HG03039 (cell line): Measurements from ENCODE around the gene MPRIP.

Experiments used
- ATAC-seq: cut with Tn5 transposase; IDR thresholded peaks from one replicate; pipeline ENCODE4 v1.9.1; 2021; ENCODE audit warnings: mild to moderate bottlenecking, moderate library complexity; ENCODE audit not compliant: unreplicated experiment

Gene MPRIP

DNA sequence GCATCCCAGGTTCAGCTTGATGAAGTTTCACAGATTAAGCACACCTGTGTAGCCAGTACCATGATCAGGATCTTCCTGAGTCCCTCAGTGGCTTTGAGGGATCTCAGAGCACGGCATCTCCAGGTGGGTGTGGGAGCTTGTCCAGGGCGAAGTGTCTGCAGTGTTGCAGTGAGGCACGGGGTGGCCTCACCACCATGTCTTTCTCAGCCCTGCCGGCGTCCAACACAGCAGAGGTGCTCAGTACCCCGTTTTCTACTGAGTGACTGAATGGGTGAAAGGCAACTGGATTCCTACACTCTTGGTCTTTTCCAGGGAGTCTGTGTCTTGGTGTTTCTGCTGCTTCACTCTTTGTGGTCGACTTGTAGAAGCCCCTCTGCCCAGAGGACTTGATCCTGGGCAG is 63.7 kb downstream of the MPRIP start:
- ATAC-seq: no peak

DNA sequence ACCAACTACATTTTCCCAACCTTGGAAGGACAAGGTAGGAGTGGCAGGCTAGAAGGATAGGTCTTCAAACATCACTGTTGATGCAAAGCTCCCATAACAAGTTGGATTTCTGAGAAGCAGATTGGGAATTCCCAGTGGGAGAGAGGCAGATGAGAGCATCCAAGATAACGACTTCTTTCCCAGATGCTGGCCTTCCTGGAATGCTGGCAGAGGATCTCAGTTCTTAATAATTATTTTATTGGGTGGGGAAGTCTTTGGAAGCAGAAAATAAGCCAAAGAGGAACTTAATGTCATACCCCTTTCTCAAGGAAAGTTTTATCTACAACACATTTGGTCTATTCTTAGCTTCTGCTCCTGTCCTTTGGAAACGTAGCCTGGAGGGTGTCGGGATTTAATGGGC is 64.5 kb downstream of the MPRIP start:
- ATAC-seq: no peak

DNA sequence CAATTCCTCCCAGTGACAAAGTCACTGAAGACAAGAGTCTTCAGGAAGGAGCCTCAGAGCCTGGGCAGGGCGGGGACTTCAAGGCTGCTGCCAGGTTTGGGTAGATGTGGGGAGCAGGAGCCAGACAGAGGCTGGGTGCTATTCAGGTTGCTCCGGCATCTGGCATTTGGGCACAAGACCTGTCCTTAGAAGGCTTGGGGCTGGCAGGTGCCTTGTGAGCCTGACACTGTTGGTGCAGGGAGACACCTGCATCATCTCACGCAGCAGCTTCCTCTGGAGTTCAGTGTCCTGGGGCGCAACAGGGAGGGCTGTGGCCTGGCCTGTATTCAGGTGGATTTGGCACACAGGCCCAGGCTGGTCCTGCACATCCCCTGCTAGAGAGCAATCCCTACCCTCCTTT is 65.0 kb downstream of the MPRIP start:
- no peak for ATAC-seq

DNA sequence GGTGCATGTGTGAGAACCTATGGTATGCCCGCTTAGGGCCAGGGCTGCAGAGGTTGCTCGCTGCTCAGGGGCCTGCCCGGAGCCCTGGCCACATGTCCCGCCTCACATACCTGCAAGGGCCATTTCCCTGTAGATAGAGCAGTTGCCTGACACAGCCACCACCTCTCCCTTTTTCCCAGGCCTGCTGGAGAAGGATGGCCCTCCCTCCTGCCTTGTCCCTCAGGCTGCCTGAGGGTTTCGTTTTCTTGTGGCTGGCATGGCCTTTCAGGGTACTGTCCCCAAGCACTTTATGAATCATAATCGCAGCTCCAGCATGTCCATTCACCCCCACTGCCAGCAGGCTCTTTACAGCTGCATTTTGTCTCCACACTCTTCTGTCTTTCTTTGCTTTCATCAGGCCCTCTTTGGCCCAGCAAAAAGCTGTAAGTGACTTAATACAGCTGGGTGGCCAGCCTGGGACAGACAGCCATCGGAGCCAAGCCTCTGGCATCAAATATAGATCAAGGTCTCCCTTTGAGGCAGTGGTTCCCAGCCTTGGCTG is 65.7 kb downstream of the MPRIP start:
- no peak for ATAC-seq

DNA sequence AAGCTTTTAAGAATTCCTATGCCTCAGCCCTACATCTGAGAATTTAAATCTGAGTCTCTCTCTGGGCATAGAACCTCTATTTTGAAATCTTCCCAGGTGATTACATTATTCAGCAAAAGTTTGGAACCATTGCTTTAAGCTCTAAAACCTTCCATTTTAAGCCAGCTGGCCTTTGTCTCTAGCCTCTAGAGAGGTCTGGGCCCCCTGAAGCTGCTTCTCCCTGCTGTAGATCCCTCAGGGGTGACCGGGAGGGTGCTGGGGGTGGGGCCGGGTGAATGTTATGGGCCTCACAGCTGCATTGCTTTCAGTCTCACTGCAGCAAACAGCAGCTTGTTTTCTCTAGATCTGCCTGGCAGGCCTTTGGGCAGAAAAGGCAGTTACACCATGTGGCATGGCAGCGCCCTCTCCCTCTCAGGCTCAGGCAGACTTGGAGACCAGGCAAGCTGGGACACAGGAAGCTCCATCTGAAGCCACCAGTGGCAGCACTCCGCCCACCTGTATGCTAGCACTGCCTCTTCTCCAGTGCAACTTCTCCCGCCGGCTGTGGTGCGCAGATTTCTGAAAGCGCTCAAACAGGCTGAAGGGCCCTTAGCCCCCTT is 66.3 kb downstream of the MPRIP start:
- ATAC-seq: no peak

DNA sequence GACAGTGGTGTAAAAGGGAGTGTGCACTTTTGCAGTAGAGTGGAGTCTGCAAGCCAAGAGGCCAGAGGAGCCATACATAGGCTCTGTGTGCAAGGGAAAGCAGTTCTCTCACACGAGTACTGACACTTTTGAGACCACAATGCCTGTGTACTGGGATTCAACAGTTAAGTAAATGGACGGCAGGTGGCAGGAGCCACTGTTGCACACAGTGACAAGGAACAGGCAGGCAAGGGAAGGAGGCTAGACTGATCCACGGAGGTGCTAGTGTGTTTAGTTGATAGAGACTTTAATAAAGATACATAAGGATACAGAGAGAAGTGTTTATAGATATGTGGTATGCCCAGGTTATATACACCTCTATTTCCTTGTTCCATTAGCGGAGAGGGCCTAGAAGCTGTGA is 67.0 kb downstream of the MPRIP start:
- no peak for ATAC-seq

DNA sequence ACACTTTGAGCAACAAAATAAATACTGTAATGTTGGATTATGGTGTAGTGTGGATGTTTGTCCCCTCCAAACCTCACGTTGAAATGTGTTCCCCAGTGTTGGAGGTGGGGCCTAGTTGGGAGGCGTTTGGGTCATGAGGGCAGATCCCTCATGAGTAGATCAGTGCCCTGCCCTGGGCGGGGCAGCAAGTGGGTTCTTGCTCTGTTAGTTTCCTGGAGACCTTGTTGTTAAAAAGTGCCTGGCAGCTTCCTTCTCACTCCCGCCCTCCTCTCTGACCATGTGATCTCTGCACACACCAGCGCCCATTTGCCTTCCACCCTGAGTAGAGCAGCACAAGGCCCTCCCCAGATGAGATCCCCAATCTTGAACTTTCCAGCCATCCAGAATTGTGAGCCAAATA is 67.7 kb downstream of the MPRIP start:
- no peak for ATAC-seq

DNA sequence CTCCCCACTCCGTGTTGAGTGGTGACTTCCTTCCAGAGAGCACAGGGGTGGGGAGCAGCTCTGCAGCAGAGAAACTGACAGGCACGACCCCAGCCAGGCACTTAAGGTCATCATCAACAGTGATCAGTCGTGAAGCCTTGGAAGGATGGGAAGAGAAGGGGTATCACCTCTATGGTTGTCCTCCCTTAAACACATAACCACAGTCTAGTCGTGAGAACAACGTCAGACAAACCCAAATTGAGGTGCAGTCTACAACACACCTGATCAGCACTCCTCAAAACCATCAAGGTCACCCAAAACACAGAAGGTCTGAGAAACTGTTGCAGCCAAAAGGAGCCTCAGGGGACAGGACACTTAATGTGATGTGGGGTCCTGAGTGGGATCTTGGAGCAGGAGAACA is 68.3 kb downstream of the MPRIP start:
- ATAC-seq: no peak

DNA sequence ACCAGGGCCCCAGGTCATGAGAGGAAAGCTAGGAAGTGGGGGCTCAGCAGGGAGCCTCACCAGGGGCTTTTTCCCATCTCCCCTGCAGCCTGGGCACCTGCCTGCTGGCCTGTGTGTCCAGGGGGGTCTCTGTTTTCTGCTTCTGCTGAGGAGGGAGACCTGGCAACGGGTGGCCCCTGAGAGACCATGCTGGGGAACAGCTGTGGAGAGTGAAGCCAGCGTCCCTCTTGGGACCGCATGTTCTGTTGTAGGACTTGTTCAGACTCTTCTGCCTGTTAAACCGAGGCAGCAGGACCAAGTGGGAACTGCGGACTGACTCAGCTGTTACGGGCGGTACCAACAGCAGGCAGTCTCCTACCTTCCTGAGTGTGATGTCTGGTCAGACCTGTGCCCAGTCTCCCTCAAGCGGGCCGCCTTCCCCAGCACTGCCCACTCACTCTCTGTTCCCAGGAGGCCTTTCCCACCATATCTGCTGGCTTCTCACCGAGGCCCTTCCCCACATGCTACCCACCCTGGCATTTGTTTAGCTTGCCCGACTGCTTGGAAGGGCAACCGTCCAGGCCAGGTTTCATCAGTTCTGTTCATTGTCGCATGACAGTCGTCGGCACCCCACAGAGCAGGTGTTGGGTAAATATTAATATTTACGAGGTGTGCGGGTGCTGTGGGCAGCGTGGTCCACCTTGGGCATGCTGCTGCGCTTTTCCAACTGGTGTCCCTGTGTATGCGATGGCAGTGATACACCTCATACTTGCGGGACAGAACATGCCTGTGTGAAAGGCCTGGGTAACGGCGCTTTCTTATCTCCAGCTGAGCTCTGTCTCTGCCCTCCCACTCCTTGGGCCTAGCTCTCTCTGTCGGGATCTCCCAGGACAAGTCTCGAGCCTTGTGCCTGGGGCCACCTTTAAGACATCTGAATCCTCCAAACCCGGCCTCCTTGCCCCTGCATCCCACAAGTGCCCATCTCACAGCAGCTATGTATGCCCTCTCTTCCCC is 69.4 kb downstream of the MPRIP start:
- no peak for ATAC-seq

DNA sequence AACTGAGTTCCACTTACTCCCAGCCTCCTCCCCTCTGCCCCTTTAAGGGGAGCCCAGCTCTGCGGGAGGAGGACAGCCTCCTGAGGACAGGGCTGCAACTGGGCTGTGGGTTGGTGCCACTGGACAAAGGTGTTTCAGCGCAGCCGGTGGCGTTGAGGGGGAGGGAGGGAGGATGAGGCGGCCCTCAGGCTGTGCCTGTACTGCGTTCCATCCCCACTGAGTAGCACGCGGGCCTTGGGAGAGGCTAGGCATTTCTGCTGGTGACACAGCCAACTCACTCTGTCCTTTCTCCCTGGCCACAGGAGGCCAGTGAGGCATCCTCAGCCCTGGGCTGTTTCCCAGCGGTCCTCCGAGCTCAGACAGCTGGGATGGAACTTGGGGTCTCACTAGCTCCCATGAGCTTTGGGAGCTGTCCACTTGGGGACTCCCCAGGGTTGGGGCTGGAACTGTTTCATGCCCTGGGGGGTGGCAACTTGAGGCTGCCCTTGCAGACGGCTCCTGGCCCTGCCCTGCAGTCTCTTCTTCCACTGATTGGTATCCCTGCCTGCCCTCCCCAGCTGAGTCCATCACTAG is 70.5 kb downstream of the MPRIP start:
- ATAC-seq: no peak

DNA sequence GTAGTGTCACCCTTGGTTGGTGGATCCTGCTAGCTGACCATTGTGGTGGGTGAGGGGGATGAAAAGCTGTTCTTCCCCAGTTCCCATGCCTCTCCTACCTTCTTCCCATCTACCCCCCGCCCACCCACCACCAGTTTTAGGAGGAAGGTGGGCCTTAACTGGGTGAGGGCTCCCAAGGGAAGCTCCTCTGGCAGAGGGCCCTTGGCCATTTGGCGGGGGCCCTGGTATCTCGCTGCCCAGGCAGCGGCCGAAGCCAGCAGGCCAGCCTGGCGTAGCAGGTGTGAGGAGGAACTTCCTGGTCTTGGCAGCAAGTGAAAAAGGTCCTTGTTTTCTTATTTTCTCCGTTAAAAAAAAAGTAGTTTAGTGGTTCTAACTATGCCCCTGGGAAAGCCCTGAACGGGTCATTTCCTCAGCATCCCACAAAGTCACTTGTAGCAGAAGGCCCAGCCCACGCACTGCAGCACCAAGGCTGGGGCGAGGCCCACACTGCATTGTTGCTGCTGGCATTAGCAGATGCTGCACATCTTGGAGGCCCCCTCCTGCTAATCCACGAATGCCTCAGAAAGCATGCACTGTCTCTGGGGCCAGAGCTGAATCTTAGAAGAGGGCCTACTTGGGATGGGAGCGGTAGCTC is 72.5 kb downstream of the MPRIP start:
- ATAC-seq: no peak

DNA sequence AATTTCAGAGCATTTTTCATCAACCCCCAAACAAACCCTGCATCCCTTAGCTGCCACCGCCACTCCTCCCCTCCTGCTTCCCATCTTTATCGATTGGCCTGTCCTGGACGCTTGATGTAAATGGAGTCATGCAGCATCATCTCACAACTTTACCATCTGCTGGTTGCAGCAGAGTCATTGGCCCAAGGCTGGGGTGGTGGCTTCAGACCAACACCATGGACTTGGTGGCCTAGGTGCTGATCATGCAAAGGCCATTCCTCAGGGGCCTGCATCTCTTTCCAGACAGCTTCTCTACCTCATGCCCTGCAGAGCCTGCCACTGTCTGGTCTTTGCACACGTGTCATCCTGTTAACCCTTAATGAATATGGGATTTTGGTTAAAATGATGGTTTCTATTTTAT is 73.4 kb downstream of the MPRIP start:
- ATAC-seq: no peak

DNA sequence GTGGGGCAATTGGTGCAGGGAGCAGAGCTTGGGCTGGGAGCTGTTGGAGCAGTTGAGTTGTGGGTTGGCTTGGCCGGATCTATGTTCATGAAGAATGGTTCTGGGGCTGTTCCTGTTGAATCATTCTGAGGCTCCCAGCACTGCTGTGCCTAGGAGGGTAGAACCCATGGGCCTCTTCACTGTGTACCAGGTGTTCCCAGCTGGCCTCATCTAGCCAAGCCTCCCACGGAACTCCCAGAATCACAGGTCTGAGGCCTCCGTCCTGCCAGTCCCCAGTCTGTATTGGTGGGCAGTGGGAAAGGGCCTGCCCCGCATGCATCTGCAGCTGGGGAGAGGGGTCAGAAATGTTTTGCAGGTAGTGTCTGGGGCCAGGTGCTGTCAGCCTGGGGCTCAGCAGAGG is 74.1 kb downstream of the MPRIP start:
- ATAC-seq: no peak

DNA sequence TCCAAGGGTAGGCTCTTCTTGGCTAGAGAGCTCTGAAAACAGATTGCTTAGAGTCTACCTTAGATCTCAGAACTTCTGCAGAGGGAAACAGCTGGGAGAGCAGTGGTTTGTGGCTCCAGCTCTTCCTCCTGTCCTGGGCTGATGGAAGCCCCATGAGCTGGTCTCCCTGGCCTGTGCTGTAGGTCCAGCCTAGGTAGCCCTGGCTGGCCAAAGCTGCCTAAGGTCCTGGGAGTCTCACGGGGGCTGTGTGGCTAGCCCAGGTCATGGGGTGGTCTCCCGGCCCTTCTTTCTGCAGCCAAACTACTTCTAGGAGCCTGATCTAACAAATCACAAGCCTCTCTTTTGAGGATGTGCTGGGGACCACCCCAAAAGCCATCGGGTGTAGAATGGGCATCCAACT is 75.7 kb downstream of the MPRIP start:
- ATAC-seq: no peak

DNA sequence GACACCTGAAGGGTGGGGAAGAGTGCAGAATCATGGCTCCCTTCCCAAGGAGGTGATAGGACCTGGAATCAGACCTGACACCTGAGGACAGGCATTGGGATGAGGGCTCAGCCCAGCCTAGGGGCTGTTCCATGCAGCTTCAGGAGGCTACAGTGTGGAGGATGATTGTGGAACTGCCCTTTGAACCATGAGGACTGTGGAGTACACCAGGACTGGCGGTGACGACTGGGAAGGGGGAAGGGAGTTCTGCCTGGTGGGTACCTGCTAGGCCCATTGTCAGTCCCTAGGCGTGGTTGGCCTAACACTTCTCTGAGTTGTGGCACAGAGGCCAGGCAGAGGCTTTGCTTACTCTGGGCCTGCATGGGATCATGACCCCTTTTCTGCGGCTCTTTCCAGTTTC is 76.1 kb downstream of the MPRIP start:
- ATAC-seq: no peak

DNA sequence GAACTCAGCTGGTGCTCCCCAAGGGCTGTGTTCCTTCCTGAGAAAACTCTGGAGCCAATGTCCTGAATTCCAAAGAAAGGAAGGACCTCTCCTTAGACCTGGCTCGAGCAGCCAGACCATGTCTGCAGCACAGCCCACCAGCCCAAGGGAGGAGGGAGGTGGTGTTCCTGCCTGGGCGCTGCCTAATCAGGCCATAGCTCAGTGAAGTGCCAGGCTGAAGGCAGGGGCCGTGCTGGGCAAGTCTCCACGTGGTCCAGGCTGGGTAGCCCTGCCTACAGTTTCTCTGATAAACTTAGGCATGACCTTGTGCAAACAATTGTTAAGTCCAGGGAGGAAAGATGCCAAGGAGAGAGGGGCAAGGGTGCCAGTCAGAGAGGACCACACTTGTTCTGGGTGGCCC is 76.8 kb downstream of the MPRIP start:
- ATAC-seq: no peak

DNA sequence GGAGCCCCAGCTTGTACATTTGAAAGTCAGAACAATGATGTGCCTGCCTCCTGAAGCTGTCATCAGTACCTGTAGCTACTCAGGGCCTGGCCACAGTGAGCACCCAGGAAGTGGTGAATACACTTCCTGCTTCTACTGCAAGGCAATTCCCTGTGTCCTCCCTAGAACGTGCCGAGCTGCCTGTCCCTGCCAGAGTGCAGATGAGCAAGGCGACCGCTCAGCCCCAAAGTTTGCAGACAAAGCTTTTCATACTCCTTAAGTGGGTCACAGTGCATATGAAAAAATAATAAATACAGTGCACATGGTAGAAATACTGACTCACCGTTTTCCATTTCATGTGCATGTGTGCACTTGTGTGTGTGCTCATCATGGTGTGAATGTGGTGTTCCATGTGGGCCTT is 77.3 kb downstream of the MPRIP start:
- ATAC-seq: no peak

DNA sequence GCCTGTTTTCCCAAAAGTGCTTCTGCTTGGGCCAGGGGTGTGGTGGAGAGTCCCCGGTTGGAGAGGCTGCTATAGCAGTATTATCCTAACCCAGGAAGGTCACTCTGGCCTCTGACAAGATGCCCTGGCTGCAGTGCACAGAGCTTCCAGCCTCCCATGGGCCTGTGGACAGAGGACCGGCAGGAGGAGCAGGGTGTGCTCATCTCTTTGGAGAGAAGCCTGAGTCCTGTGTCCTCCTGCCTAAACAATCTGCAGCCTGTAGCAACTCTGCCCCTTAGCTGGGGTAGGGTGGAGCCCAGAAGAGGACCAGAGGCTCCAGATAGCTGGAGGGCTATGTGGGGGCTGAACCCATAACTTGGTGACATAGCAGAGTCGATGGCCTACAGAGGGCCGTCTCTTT is 78.0 kb downstream of the MPRIP start:
- ATAC-seq: no peak

DNA sequence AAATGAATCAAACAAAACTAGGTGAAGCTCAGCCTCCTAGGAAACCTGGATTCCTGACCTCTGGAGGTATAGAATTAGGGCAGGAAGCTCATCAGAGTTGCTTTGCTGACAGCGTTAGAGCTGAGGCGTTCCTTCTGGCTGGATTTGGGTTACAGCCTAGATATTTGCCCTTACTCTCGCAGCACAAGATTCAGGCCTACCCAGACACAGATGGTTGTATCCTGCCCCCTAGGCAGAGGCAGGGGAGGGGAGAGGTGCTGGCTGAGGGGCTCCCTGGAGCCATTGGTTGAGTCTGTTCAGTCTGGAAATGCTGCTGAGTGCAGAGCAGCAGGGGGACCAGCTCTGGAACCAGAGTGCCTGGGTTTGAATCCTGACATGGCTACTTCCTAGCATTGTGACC is 78.4 kb downstream of the MPRIP start:
- ATAC-seq: no peak

DNA sequence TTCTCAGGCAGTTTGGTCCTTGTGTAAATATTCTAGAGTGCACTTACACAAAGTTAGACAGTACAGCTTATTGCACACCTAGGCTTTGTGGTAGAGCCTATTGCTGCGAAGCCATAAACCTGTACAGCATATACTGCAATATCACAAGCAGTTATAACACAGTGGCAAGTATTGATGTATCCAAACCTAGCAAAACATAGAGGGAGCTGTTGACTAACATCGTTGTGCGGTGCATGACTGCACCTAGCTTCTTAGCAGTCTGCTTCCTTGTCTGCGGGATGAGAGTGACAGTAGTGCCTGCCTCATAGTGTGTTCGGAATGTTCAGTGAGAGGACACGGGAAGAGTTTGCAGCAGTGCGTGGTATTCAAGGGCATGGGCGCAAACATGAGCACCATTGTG is 78.9 kb downstream of the MPRIP start:
- ATAC-seq: no peak

DNA sequence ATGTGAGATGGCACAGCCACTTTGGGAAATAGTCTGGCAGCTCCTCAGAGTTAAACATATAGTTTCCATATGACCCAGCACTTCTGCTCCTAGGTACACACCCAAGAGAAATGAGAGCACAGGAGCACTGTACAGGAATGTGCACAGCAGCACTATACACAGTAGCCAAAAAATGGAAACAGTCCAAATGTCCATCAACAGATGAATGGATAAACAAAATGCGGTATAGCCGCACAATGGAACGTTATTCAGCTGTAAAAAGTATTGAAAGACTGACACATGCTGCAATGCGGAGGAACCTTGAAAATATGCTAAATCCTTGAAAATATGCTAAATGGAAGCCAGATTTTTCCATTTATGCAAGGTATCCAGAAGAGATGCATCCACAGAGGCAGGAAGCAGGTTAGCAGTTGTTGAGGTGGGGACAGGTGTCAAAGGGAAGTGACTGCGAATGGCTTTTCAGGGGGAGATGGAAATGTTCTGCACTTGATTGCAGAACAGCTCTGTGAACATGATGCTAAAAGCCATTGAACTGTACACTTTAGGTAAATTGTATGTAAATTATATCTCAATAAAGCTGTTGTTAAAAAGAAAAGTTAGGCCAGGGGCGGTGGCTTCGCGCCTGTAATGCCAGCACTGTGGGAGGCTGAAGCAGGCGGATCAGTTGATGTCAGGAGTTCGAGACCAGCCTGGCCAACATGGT is 80.7 kb downstream of the MPRIP start:
- no peak for ATAC-seq
